ENCODE results near the gene BUD23. TPM values are rescaled to one million over a fixed set of nuclear protein-coding genes. Genes with fewer than 3 reads are reported as not detected.
A peak's percentile ranks its signal among the peaks of the same experiment; 100 is the strongest.

Gene BUD23
- total and polyA plus RNA-seq, 9 of the 15 experiments (the other 6 are each of a cell fraction or from before 2014, with no cell fraction given), result 79.5 to 270 (median 150) TPM

GRCh38 chr7:73708961-73709549, 25.7 kb downstream of the BUD23 start:
- Histone ChIP-seq H3K9me3 (replicated peaks; ENCODE audit: control insufficient read depth, insufficient read depth, low read depth, low read length) (no peaks in the 10 kb centered on the region), H3K9me1 (ENCODE audit: control insufficient read depth, insufficient read depth, low read length) (no peaks in the 10 kb centered on the region), H3K4me2 (ENCODE audit: insufficient read depth, low read length) (no peak overlapping the region), H3K27ac (ENCODE audit: extremely low read depth, low read depth, low read length) (no peak overlapping the region), H3K36me3 (ENCODE audit: control insufficient read depth, insufficient read depth, low read length) (peaks cover 8% of the 10 kb centered on the region; the same call in 2 of the 3 replicates), H3K4me1 (replicated peaks in 1 of 2; ENCODE audit: control insufficient read depth in 2 of 2, insufficient read depth in 2 of 2, low read length in 2 of 2) (peaks cover 14 to 49% of the 10 kb centered on the region in 2 experiments; a peak in 4 of 5 replicates), H3K27me3 (ENCODE audit: control insufficient read depth in 2 of 2, insufficient read depth in 2 of 2, low read length in 2 of 2) (no peaks in the 10 kb centered on the region), H2AFZ (ENCODE audit: low read depth, low read length) (no peak overlapping the region), H3K4me3 (no peak overlapping the region), H4K20me1 (replicated peaks; ENCODE audit: control insufficient read depth, insufficient read depth, low read length) (peaks cover 27% of the 10 kb centered on the region), H3K79me2 (ENCODE audit: control insufficient read depth, insufficient read depth, low read length) (no peaks in the 10 kb centered on the region), H3K9ac (ENCODE audit: insufficient read depth in 1 of 2, low read depth in 2 of 2, low read length in 2 of 2) (no peak overlapping the region)
- no TSS peak for BruUV-seq (replicated peaks)
- 81% methylated on average over 16 of the region's 16 CpGs for WGBS (ENCODE audit: insufficient coverage, low coverage, missing lambda C conversion rate)
- ChIA-PET CTCF (ENCODE audit: low intra/inter-chr PET ratio) (no interaction called here), POLR2A (interaction anchor here (1.6 kb wide), 1 partner anchor 10 kb away, joined by 3 read pairs; no protein-coding TSS in a partner anchor)
- in situ Hi-C loops (cut with MboI) (no loop called here), intact Hi-C loops (cut with micrococcal nuclease) (no loop called here)
- no peak for DNase-seq (ENCODE audit: extremely low read depth in 1 of 4, low spot score in 3 of 4)
- peak; percentile 7; the same call in 1 of the 3 replicates for ATAC-seq
- no peak for FAIRE-seq
- TF ChIP-seq EGR1 (conservative IDR thresholded peaks at IDR 0.05), result no peak
- TF ChIP-seq ZNF23 (CRISPR knock-in tag; IDR thresholded peaks at IDR 0.05), result no peak
- no peak for TF ChIP-seq ZNF184 (CRISPR knock-in tag; IDR thresholded peaks at IDR 0.05)

- H3K4me3 ChIP-seq, result no peak overlapping the region
- H3K4me2 ChIP-seq (ENCODE audit: insufficient read depth, low read length), result no peak overlapping the region
- in situ Hi-C loops (cut with MboI) (no loop called here), intact Hi-C loops (cut with micrococcal nuclease) (no loop called here)
- H3K9ac ChIP-seq (ENCODE audit: insufficient read depth in 1 of 2, low read depth in 2 of 2, low read length in 2 of 2), result no peak overlapping the region
- H3K79me2 ChIP-seq (ENCODE audit: control insufficient read depth, insufficient read depth, low read length), result peaks cover 2% of the 10 kb centered on the region; the same call in 1 of the 3 replicates
- no TSS peak for BruUV-seq (replicated peaks)
- no peak overlapping the region for H2AFZ ChIP-seq (ENCODE audit: low read depth, low read length)
- DNase-seq (ENCODE audit: extremely low read depth in 1 of 4, low spot score in 3 of 4), result no peak
- no peak overlapping the region for H3K27ac ChIP-seq (ENCODE audit: extremely low read depth, low read depth, low read length)
- H3K9me1 ChIP-seq (ENCODE audit: control insufficient read depth, insufficient read depth, low read length), result peaks cover 6% of the 10 kb centered on the region
- ATAC-seq, result no peak
- no peaks in the 10 kb centered on the region for H3K9me3 ChIP-seq (replicated peaks; ENCODE audit: control insufficient read depth, insufficient read depth, low read depth, low read length)
- H3K4me1 ChIP-seq (replicated peaks in 1 of 2; ENCODE audit: control insufficient read depth in 2 of 2, insufficient read depth in 2 of 2, low read length in 2 of 2), result peaks cover 19 to 41% of the 10 kb centered on the region in 2 experiments; a peak in 4 of 5 replicates
- 36% methylated on average over 1 of the region's 1 CpG for WGBS (ENCODE audit: insufficient coverage, low coverage, missing lambda C conversion rate)
- no peaks in the 10 kb centered on the region for H3K27me3 ChIP-seq (ENCODE audit: control insufficient read depth in 2 of 2, insufficient read depth in 2 of 2, low read length in 2 of 2)
- ChIA-PET CTCF (ENCODE audit: low intra/inter-chr PET ratio) (no interaction called here), POLR2A (interaction anchor here (0.6 to 1.2 kb wide), 3 partner anchors 17 to 748 kb away, joined by 3 read pairs; no protein-coding TSS in a partner anchor)
- no peaks in the 10 kb centered on the region for H3K36me3 ChIP-seq (ENCODE audit: control insufficient read depth, insufficient read depth, low read length)
- no peak for FAIRE-seq
- H4K20me1 ChIP-seq (replicated peaks; ENCODE audit: control insufficient read depth, insufficient read depth, low read length), result peaks cover 38% of the 10 kb centered on the region
- TF ChIP-seq RCOR1 (IDR thresholded peaks at IDR 0.05; ENCODE audit: borderline replicate concordance in 1 of 2, low read depth in 2 of 2, low read length in 2 of 2) (0 out of 4 replicates have a peak, but pooled peaks of 1 of the 2 experiments have one; percentile 37), SMC3 (conservative IDR thresholded peaks at IDR 0.05; ENCODE audit: insufficient read depth, low read depth, low read length) (no peak), ZNF124 (CRISPR knock-in tag; IDR thresholded peaks at IDR 0.05) (no peak), SOX6 (IDR thresholded peaks at IDR 0.05) (no peak), BCOR (IDR thresholded peaks at IDR 0.05) (peak; percentile 91), HDAC2 (IDR thresholded peaks at IDR 0.05) (peak; percentile 75; the same call in 1 of the 2 replicates), ZFP1 (CRISPR knock-in tag; IDR thresholded peaks at IDR 0.05) (no peak), KDM1A (IDR thresholded peaks at IDR 0.05) (peak; percentile 58 to 62; a peak in 2 of 4 replicates), MCM2 (IDR thresholded peaks at IDR 0.05; ENCODE audit: low read depth) (no peak), EHMT2 (IDR thresholded peaks at IDR 0.05) (no peak), ATF6 (CRISPR knock-in tag; IDR thresholded peaks at IDR 0.05) (no peak), LARP7 (IDR thresholded peaks at IDR 0.05) (no peak), SMAD4 (CRISPR knock-in tag; conservative IDR thresholded peaks at IDR 0.05) (no peak), ZNF77 (CRISPR knock-in tag; IDR thresholded peaks at IDR 0.05) (no peak)
Measured at GRCh38 chr7:73712773-73713172, 29.4 kb downstream of the BUD23 start.
